Posterior vena cava (tissue), 2 donors: ENCODE results near the gene BSG. TPM values are rescaled to one million over a fixed set of nuclear protein-coding genes. Genes with fewer than 3 reads are reported as not detected.
A peak's percentile ranks its signal among the peaks of the same experiment; 100 is the strongest.

ENCODE experiments used
- DNase-seq: peaks from one replicate; pipeline ENCODE4 v3.0.0-alpha.2; 2020; ENCODE audit warnings: low spot score
- intact Hi-C, 2 donors: fragments of 100-400 bp; cut with DNase I; formaldehyde crosslinking; loops; one replicate each; pipeline versions ENCODE4 v1.14.1 to v1.14.2; 2022 to 2023
- total RNA-seq, 2 donors: library from RNA; stranded (reverse); fragmentation: NEBNext Ultra II Directional; extraction: Animal tissue kit (Norgen Biotek cat#: 25700); gene quantifications; one replicate each; pipeline ENCODE4 v1.2.1, GENCODE V29; 2021
- donor health status: DM: yes; HTN: yes; CAD: no.
- donor health status: DM: yes; HTN: yes; CAD: no.

Gene BSG
- total RNA-seq, 2 donors from 2014 or later: 288 to 300 TPM

DNA sequence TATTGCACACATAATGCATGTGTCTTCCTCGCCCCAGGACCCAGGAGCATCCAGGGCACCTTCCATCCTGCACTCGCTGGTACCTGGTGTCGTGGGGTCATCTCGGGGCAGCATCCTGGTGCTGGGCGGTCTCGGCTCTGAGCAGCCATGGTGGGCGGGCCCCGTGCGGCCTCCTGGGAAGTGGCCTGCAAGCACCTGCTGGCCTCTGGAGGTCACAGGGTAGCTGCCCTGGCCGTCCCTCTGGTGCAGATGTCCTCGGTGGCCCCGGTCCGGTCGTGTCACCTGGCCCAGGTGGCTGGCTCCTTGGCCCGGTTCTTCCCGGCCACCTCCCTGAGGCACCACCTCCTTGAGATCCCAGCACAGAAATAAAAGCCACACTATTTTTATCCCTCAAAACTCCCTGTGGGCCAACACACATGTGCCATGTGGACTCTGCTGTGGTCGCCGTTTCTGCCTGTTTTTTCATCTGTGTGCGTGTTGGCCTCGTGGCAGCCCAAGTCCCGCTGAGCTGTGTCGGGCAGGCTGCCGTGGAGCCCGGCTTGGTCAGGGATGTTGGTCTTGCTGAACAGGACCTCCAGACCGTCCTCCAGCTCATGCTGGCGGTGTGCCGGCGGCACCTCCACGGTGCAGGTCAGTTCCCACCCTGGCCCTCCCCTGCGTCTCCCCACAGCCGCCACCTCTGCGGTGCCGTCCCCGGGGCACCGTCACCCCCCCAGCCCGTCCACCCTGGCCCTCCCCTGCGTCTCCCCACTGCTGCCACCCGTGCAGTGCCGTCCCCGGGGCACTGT, 33.6 kb upstream of the BSG start:
- intact Hi-C loops: no loop called here
- DNase-seq: no peak

DNA sequence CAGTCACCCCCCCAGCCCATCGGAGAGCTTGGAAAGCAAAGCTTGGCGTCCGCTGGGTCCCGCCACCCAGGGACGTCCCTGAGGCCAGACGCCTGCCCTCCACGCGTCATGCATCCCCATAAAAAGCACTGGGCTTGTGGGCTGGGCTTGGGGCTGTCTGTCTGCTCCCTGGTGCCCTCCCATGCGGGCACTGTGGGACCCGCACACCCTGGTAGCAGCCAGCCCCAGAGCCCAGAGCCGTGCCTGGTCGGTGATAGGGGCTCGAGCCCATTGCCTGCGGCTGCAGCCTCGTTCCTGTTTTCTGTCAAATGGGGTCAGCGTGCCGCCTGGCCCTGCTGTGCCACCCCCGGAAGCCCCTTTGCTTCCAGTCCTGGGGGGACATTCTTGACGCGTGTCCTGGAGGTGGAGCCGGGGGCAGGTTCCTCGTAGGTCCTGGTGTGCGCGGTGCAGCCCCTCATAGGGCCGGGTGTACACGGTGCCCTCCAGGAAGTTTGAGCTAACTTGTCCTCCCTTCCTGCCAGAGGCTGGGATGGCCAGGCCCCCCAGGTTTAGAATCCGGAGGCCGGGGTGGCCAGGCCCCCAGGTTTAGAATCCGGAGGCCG, 32.9 kb upstream of the BSG start:
- DNase-seq: no peak
- intact Hi-C loops: loop anchor here in 1 of 2 donors (2.0 kb wide), 1 partner anchor 67 kb away; no protein-coding TSS in a partner anchor

DNA sequence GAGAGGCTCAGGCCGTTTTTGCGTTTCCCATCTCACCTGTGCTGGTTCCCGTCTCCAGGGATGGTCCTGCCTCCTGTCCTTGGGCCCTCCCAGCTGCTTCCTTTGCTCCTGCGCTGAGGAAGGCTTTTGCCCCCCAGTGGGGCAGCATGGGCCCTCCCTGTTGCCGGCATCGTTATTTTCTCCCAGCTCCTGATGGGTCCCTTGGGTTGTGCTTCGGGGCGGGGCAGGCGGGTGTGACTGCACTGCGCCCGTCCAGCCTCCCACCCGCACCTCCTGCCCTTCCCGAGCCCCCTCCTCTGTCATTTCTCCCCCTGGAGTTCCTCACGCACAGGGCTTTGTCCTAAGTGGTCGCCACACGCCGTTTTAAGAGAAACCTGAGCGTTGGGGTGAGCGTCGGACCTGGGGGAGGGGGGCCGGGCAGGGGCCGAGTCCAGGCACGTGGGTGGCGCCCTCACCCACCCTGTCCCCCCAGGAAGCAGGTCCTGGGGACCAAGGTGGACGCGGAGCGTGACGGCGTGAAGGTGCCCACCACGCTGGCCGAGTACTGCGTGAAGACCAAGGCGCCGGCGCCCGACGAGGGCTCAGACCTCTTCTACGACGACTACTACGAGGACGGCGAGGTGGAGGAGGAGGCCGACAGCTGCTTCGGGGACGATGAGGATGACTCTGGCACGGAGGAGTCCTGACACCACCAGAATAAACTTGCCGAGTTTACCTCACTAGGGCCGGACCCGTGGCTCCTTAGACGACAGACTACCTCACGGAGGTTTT, 31.3 kb upstream of the BSG start:
- DNase-seq: no peak
- intact Hi-C loops: loop anchor here in 1 of 2 donors (2.0 kb wide), 1 partner anchor 68 kb away; no protein-coding TSS in a partner anchor

DNA sequence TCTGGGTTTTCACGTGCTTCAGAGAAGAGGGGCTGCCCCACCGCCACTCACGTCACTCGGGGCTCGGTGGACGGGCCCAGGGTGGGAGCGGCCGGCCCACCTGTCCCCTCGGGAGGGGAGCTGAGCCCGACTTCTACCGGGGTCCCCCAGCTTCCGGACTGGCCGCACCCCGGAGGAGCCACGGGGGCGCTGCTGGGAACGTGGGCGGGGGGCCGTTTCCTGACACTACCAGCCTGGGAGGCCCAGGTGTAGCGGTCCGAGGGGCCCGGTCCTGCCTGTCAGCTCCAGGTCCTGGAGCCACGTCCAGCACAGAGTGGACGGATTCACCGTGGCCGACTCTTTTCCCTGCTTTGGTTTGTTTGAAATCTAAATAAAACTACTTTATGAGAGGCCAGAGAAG, 30.7 kb upstream of the BSG start:
- intact Hi-C loops: loop anchor here in 1 of 2 donors (2.0 kb wide), 1 partner anchor 69 kb away; no protein-coding TSS in a partner anchor
- no peak for DNase-seq

- intact Hi-C loops: no loop called here
- no peak for DNase-seq
Observed at GRCh38 chr19:542173-542866, 30.1 kb upstream of the BSG start.

DNA sequence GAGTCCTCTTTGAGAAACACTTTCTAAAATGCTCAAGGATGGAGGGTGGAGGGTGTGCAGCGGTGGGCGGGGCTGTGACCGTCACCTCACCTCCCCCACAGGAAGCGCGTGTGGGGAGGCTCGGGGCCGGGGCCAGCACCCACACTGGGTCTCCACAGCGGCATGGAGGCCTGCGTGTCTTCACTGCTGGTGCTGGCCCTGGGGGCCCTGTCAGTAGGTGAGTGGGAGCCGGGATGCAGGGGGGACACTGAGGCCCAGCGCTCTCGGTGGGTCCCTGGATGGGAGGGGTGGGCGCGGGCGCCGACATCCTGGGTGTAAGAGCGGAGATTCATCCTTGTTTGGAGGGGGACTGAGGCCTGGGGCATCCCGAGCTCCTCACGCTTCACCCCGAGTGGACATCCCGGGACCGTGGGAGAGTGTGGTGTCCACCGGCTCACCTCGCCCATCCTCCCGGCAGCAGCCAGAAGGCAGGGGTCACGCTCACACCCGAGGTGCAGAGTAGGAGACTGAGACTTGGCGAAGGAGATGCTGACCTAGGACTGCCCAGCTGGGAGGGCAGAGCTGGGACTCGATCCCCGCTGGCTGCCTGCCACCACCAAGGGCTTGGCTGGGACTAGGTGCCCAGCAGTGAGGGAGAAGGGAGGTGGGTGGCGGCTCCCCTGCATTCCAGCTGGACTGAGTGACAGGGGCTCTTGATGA, 28.3 kb upstream of the BSG start, which contains the start of gene GZMM:
Gene GZMM (plus strand): TSS at position 144 of the 699 bp plus-strand sequence. CDS start 19 bp downstream, at position 163.
- no peak for DNase-seq
- intact Hi-C loops: no loop called here

DNA sequence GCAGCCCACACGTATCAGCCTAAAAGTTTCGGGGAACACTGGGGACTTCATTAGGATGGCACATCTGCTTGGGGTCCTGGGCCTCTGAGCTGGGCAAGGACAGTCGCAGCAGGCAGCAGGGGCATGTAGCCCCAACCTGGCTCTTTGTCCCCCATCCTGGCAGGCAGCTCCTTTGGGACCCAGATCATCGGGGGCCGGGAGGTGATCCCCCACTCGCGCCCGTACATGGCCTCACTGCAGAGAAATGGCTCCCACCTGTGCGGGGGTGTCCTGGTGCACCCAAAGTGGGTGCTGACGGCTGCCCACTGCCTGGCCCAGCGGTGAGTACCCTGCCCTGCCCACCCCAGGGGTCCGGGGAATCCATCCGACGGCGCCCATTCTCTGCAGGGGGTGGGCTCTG, 25.3 kb upstream of the BSG start:
- intact Hi-C loops: no loop called here
- DNase-seq: no peak

GRCh38 chr19:547836-548720, 24.3 kb upstream of the BSG start:
- intact Hi-C loops: no loop called here
- no peak for DNase-seq

GRCh38 chr19:548886-549830, 23.2 kb upstream of the BSG start:
- intact Hi-C loops: no loop called here
- no peak for DNase-seq

DNA sequence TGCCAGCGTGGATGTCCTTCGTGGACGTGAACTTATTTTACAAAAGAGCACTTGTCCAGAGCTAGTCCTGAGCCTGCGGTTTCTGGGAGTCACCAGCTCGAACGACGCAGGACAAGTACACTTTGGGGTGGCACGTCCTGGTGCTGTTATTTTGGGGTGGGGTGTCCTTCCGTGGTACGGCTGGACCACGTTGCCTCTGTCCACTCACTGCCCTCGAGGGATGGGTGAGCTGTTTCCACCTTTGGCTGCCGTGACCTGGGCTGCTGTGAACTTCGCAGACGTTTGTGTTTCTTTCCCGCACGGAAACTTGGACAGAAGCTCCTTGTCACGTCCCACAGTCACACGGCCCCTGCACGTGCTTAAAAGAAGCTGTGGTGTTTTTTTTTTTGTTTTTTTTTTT, 17.6 kb upstream of the BSG start:
- DNase-seq: no peak
- intact Hi-C loops: no loop called here

DNA sequence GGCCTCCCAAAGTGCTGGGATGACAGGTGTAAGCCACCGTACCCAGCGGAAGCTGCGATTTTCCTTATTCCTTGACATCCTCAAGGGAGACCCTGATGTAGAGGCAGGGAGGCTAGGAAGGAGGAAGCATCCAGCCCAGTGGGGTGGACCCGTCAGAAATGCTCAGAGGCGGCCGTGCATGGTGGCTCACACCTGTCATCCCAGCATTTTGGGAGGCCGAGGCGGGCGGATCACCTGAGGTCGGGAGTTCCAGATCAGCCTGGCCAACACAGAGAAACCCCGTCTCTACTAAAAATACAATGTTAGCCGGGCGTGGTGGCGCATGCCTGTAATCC, 17.0 kb upstream of the BSG start:
- DNase-seq: no peak
- intact Hi-C loops: no loop called here

DNA sequence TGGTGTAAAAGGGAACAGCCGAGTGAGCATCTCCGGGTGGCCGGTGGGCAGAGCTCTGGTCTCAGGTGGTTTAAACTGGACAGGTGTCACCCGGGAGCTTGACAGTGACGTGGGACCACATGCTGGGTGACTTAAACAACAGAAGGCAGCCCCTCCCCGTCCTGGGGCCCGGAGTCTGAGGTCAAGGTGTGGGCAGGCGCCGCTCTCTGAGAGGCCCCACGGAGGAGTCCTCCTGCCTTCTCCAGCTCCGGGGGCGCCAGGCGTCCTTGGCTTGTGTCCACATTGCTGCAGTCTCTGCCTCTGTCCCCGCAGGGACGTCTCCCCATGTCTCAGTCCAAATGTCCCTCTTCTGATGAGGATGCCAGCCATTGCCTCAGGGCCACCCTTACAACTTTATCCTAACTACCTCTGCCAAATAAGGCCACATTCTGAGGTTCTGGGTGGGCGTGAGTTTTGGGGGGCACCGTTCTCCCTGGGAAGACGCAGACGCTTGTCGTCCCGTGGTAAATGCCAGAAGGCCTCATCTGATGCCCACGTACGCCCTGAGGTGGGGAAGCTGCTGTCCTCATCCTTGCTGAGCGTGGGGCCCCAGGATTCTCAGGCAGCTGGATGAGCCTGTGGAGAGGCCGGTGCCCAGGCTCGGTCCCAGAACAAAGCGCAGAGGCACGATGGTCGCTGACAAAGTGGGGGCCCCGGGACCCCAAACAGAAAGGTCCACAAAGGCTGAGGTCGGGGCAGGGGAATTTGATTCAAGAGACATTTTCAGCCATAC, 15.6 kb upstream of the BSG start:
- intact Hi-C loops: no loop called here
- DNase-seq: no peak

- DNase-seq: no peak
- intact Hi-C loops: no loop called here
Observed at GRCh38 chr19:558770-559439, 13.5 kb upstream of the BSG start.

DNA sequence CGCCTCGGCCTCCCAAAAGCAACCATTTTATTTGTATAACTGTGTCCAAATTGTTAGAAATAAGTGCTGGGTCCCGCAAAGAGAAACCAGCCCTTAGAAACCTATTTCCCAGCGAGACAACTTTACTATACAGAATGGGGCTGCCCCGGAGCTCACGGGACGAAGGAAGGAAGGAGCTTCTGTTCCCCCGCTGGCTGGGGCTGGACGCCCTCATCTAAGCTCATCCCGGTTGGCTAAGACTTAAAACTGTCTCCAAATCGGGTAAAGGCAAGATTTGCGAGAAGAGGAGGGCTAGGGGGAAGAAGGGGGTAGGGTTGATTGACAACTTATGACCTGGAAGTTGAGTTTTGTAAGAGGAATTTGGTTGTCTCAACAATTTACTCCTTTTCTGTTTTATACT, 12.3 kb upstream of the BSG start:
- intact Hi-C loops: no loop called here
- DNase-seq: no peak

DNA sequence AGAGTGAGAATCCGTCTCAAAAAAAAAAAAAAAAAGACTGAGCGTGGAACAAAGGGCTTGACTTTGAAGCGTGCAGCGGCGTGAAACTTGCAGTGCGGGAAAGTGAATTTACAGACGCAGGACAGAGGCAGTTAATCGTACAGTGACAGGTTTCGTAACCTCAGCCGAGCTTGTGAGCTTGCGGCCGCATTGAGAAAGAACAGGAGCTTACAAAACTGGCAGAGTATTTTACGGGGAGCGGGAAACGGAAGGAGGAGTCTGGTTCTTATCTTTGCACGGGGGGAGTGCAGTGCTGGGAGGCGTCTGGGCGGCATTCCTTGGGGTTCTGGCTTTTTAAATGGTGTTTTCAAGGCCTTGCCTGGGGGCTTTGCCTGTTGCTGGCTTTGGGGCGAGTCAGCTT, 6.0 kb upstream of the BSG start:
- intact Hi-C loops: no loop called here
- peak; percentile 52 for DNase-seq

- no peak for DNase-seq
- intact Hi-C loops: no loop called here
Observed at GRCh38 chr19:566844-567243, 5.6 kb upstream of the BSG start.
